ENCODE data around the gene CHSY1. TPM values are rescaled to one million over a fixed set of nuclear protein-coding genes. Genes with fewer than 3 reads are reported as not detected.

CHSY1 gene
- total and polyA plus RNA-seq, 10 of the 15 experiments (the other 5 are each of a cell fraction or from before 2014, with no cell fraction given) = 1.4 to 31.2 (median 10.5) TPM

DNA sequence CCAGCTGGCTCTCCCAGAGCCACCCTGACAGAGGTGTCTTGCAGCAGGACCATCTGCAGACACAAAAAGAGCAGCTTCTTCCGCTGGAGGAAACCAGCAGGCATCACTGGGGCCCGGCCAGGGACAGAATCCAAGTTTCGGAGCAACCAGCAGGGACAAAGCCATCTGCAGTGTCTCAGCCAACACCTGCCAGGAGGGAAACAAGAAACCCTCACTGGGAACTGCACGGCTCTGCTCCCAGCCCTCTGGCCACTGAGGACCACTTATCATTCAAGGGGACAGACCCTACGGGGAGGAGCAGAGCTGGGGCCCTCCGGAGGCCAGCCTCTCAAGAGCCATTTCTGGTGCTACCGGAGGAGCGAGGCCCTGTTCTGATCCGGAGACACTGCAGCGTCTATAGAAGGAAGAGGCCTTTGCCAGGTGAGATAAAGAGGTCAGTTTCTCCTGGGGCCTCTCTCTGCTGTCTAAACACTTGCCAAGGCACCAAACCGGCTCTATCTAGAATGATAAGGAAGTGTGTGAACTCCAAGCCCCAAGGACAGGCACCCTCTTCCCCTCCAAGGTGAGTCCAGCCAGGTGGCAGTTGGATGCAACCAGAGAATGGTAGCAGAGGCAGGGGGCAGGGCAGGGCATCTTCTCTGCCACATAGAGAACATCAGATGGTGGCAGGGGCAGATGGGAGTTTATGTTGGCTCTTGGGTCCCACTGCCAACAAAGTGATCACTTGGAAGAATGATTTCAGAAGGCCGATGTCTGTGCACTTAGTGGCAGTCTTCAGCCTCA is 89.0 kb downstream of the CHSY1 start:
- H2AFZ ChIP-seq (ENCODE audit: control insufficient read depth, low read depth, low read length) = no peak overlapping the region
- BruUV-seq (replicated peaks) = no TSS peak
- FAIRE-seq (no peak), DNase-seq (ENCODE audit: low read depth, low spot score) (no peak), ATAC-seq (no peak)
- RAD21 ChIA-PET (ENCODE audit: unreplicated experiment) = no interaction called here
- no peaks in the 10 kb centered on the region for H3K27me3 ChIP-seq (replicated peaks in 1 of 2; ENCODE audit: control insufficient read depth in 2 of 2, insufficient read depth in 2 of 2, low read length in 1 of 2)
- intact Hi-C loops (cut with micrococcal nuclease; ENCODE audit: unreplicated experiment) = no loop called here
- H3K9me3 ChIP-seq (replicated peaks; ENCODE audit: control insufficient read depth, insufficient read depth, low read length) = peaks cover 14% of the 10 kb centered on the region
- TF ChIP-seq, protein P1, sequence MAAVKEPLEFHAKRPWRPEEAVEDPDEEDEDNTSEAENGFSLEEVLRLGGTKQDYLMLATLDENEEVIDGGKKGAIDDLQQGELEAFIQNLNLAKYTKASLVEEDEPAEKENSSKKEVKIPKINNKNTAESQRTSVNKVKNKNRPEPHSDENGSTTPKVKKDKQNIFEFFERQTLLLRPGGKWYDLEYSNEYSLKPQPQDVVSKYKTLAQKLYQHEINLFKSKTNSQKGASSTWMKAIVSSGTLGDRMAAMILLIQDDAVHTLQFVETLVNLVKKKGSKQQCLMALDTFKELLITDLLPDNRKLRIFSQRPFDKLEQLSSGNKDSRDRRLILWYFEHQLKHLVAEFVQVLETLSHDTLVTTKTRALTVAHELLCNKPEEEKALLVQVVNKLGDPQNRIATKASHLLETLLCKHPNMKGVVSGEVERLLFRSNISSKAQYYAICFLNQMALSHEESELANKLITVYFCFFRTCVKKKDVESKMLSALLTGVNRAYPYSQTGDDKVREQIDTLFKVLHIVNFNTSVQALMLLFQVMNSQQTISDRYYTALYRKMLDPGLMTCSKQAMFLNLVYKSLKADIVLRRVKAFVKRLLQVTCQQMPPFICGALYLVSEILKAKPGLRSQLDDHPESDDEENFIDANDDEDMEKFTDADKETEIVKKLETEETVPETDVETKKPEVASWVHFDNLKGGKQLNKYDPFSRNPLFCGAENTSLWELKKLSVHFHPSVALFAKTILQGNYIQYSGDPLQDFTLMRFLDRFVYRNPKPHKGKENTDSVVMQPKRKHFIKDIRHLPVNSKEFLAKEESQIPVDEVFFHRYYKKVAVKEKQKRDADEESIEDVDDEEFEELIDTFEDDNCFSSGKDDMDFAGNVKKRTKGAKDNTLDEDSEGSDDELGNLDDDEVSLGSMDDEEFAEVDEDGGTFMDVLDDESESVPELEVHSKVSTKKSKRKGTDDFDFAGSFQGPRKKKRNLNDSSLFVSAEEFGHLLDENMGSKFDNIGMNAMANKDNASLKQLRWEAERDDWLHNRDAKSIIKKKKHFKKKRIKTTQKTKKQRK (IDR thresholded peaks at IDR 0.05; ENCODE audit: low read depth, low read length) = no peak
- TF ChIP-seq CREM (IDR thresholded peaks at IDR 0.05; ENCODE audit: low read depth) = no peak
- TF ChIP-seq ZNF384 (IDR thresholded peaks at IDR 0.05; ENCODE audit: borderline replicate concordance, low read depth, low read length) = no peak
- TF ChIP-seq KAT2A (conservative IDR thresholded peaks at IDR 0.05; ENCODE audit: control insufficient read depth, low read depth, low read length) = no peak
- no peak for TF ChIP-seq POLR2A (IDR thresholded peaks at IDR 0.05; ENCODE audit: low read depth, low read length)
- TF ChIP-seq ZNF24 (IDR thresholded peaks at IDR 0.05) = no peak
- no peak for TF ChIP-seq WRNIP1 (IDR thresholded peaks at IDR 0.05; ENCODE audit: borderline replicate concordance, low read depth, low read length)
- TF ChIP-seq NR2C2 (IDR thresholded peaks at IDR 0.05; ENCODE audit: borderline replicate concordance, control insufficient read depth, insufficient read length, low read depth) = no peak
- no peak for TF ChIP-seq EGR1 (IDR thresholded peaks at IDR 0.05; ENCODE audit: borderline replicate concordance in 1 of 2, low read depth in 2 of 2, low read length in 2 of 2)
- TF ChIP-seq SMAD5 (IDR thresholded peaks at IDR 0.05; ENCODE audit: low read depth) = no peak
- no peak for TF ChIP-seq ZZZ3 (IDR thresholded peaks at IDR 0.05; ENCODE audit: control insufficient read depth, insufficient read length, low read depth)
- TF ChIP-seq, protein P2, sequence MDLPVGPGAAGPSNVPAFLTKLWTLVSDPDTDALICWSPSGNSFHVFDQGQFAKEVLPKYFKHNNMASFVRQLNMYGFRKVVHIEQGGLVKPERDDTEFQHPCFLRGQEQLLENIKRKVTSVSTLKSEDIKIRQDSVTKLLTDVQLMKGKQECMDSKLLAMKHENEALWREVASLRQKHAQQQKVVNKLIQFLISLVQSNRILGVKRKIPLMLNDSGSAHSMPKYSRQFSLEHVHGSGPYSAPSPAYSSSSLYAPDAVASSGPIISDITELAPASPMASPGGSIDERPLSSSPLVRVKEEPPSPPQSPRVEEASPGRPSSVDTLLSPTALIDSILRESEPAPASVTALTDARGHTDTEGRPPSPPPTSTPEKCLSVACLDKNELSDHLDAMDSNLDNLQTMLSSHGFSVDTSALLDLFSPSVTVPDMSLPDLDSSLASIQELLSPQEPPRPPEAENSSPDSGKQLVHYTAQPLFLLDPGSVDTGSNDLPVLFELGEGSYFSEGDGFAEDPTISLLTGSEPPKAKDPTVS (IDR thresholded peaks at IDR 0.05; ENCODE audit: low read depth, low read length) = no peak
- no peak overlapping the region for H3K4me3 ChIP-seq
- H3K4me1 ChIP-seq (ENCODE audit: control insufficient read depth, insufficient read depth, low read length) = peaks cover 6% of the 10 kb centered on the region
- H3K79me2 ChIP-seq (ENCODE audit: control insufficient read depth, insufficient read depth, low read length) = no peaks in the 10 kb centered on the region
- no peak overlapping the region for H3K9ac ChIP-seq (ENCODE audit: control insufficient read depth, insufficient read depth, low read length)
- in situ Hi-C loops (cut with MboI) = no loop called here
- CTCF ChIA-PET = no interaction called here
- no peaks in the 10 kb centered on the region for H4K20me1 ChIP-seq (ENCODE audit: control insufficient read depth, insufficient read depth)
- POLR2A ChIA-PET = no interaction called here
- H3K4me2 ChIP-seq (ENCODE audit: control insufficient read depth, insufficient read depth) = no peak overlapping the region
- SMC1A ChIA-PET (ENCODE audit: uncharacterized antibody, unreplicated experiment) = interaction anchor here (1.2 to 1.6 kb wide), 2 partner anchors 19 to 77 kb away, joined by 5 to 6 read pairs; no protein-coding TSS in a partner anchor
- 92% methylated on average over 12 of the region's 12 CpGs for WGBS (ENCODE audit: insufficient coverage, insufficient replicate concordance, low lambda C conversion rate, missing lambda C conversion rate)
- no peak overlapping the region for H3K27ac ChIP-seq (ENCODE audit: control insufficient read depth, insufficient read depth)
- no peaks in the 10 kb centered on the region for H3K36me3 ChIP-seq (ENCODE audit: control insufficient read depth in 2 of 2, insufficient read depth in 2 of 2, low read length in 1 of 2)

Measured in GM12878 (cell line).